Keratinocyte (primary cell): ENCODE data around the gene ARHGAP15.

ENCODE experiments used
- EZH2 ChIP-seq: IDR thresholded peaks from one replicate; pipeline ENCODE4 v1.6.1; 2012; ENCODE audit warnings: inconsistent platforms, mild to moderate bottlenecking, low read length, moderate library complexity
- TF ChIP-seq, protein P1 (sequence below), 3 experiments: IDR thresholded peaks in 1 of 3; conservative IDR thresholded peaks in 1 of 3; optimal IDR thresholded peaks in 1 of 3; 2 replicates in 2 of 3; 3 replicates in 1 of 3; pipeline versions ENCODE3 to v1.5.1; 2011; ENCODE audit warnings: low read length in 3 of 3, mild to moderate bottlenecking in 3 of 3, moderate library complexity in 2 of 3, control low read depth in 1 of 3, inconsistent platforms in 1 of 3; ENCODE audit not compliant: insufficient read depth in 2 of 3; ENCODE audit errors: extremely low read depth in 1 of 3

DNA sequence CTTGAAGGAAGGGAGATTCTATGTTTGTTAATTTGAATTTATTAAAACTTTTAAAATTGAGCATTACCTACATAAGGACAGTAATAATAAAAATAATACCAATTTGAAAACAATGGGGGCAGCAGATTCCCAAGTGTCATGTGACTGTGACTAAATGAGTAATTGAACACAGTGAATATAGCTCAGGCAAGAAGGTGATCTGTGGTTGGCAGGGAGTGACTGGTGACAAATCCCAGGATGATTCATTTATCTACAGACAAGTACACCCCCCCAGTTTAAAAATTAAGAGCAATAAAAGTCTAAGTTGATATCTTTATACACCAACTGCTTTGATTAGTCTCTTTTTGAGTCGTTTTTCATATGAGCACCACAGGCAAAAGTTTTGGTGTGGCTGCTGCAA is 299.5 kb downstream of the ARHGAP15 start:
- TF ChIP-seq, protein P1, sequence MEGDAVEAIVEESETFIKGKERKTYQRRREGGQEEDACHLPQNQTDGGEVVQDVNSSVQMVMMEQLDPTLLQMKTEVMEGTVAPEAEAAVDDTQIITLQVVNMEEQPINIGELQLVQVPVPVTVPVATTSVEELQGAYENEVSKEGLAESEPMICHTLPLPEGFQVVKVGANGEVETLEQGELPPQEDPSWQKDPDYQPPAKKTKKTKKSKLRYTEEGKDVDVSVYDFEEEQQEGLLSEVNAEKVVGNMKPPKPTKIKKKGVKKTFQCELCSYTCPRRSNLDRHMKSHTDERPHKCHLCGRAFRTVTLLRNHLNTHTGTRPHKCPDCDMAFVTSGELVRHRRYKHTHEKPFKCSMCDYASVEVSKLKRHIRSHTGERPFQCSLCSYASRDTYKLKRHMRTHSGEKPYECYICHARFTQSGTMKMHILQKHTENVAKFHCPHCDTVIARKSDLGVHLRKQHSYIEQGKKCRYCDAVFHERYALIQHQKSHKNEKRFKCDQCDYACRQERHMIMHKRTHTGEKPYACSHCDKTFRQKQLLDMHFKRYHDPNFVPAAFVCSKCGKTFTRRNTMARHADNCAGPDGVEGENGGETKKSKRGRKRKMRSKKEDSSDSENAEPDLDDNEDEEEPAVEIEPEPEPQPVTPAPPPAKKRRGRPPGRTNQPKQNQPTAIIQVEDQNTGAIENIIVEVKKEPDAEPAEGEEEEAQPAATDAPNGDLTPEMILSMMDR (optimal IDR thresholded peaks at IDR 0.05 in 1 of 3, IDR thresholded peaks at IDR 0.05 in 1 of 3, conservative IDR thresholded peaks at IDR 0.05 in 1 of 3; ENCODE audit: extremely low read depth in 1 of 3, insufficient read depth in 2 of 3, low read length in 3 of 3): no peak
- TF ChIP-seq EZH2: no peak
